Measurements from ENCODE around the gene CXXC5. TPM values are rescaled to one million over a fixed set of nuclear protein-coding genes. Genes with fewer than 3 reads are reported as not detected.
A peak's percentile ranks its signal among the peaks of the same experiment; 100 is the strongest.

CXXC5 gene
- total RNA-seq, 1 donor from 2014 or later, result 151 TPM

GRCh38 chr5:139708434-139708861, 60.3 kb downstream of the CXXC5 start:
- H3K9me3 Mint-ChIP-seq (ENCODE audit: unreplicated experiment), result peaks cover 4% of the 10 kb centered on the region
- TF ChIP-seq EZH2 (IDR thresholded peaks at IDR 0.05; ENCODE audit: insufficient read depth, low read length) (no peak), CTCF (IDR thresholded peaks at IDR 0.05; ENCODE audit: insufficient read depth, low read depth, low read length) (no peak)
- DNase-seq (ENCODE audit: low read depth) (no peak), FAIRE-seq (no peak)
- Histone ChIP-seq H3K27ac (ENCODE audit: low read depth, low read length) (peak overlapping the region; percentile 23), H3K9ac (ENCODE audit: low read length) (peak overlapping the region; percentile 2), H4K20me1 (ENCODE audit: insufficient read depth, low read length) (no peaks in the 10 kb centered on the region), H3K79me2 (ENCODE audit: insufficient read depth, low read length) (no peaks in the 10 kb centered on the region), H3K36me3 (ENCODE audit: insufficient read depth, low read length) (no peaks in the 10 kb centered on the region), H3K4me2 (ENCODE audit: low read length) (no peak overlapping the region), H3K4me3 (ENCODE audit: insufficient read depth, low read depth, low read length) (no peak overlapping the region), H3K4me1 (ENCODE audit: insufficient read depth, low read length) (peaks cover 27% of the 10 kb centered on the region), H2AFZ (ENCODE audit: low read depth, low read length) (no peak overlapping the region), H3K27me3 (ENCODE audit: insufficient read depth, low read length) (no peaks in the 10 kb centered on the region), H3K9me3 (ENCODE audit: insufficient read depth, low read depth, low read length) (no peaks in the 10 kb centered on the region)
- peak overlapping the region; percentile 73 for H3K4me3 Mint-ChIP-seq (ENCODE audit: unreplicated experiment)
- H3K36me3 Mint-ChIP-seq (ENCODE audit: low read depth, unreplicated experiment), result peaks cover 5% of the 10 kb centered on the region
- peak overlapping the region; percentile 95 for H3K27ac Mint-ChIP-seq (ENCODE audit: unreplicated experiment)
- H3K4me1 Mint-ChIP-seq (ENCODE audit: low read depth, unreplicated experiment), result peaks cover 39% of the 10 kb centered on the region
- H3K27me3 Mint-ChIP-seq (ENCODE audit: low read depth, unreplicated experiment), result no peaks in the 10 kb centered on the region

- peaks cover 6% of the 10 kb centered on the region for H3K36me3 Mint-ChIP-seq (ENCODE audit: low read depth, unreplicated experiment)
Measured at GRCh38 chr5:139708877-139709581, 60.9 kb downstream of the CXXC5 start.

More at GRCh38 chr5:139708877-139709581, 60.9 kb downstream of the CXXC5 start:
- Histone ChIP-seq H2AFZ (ENCODE audit: low read depth, low read length) (peak overlapping the region; percentile 23), H3K4me1 (ENCODE audit: insufficient read depth, low read length) (peaks cover 27% of the 10 kb centered on the region), H3K4me2 (ENCODE audit: low read length) (peak overlapping the region; percentile 89), H3K27ac (ENCODE audit: low read depth, low read length) (peak overlapping the region; percentile 71), H3K9ac (ENCODE audit: low read length) (peak overlapping the region; percentile 51), H3K36me3 (ENCODE audit: insufficient read depth, low read length) (no peaks in the 10 kb centered on the region), H3K4me3 (ENCODE audit: insufficient read depth, low read depth, low read length) (no peak overlapping the region), H3K27me3 (ENCODE audit: insufficient read depth, low read length) (no peaks in the 10 kb centered on the region), H3K79me2 (ENCODE audit: insufficient read depth, low read length) (no peaks in the 10 kb centered on the region), H4K20me1 (ENCODE audit: insufficient read depth, low read length) (no peaks in the 10 kb centered on the region), H3K9me3 (ENCODE audit: insufficient read depth, low read depth, low read length) (no peaks in the 10 kb centered on the region)
- Mint-ChIP-seq H3K9me3 (ENCODE audit: unreplicated experiment) (peaks cover 4% of the 10 kb centered on the region), H3K4me1 (ENCODE audit: low read depth, unreplicated experiment) (peaks cover 40% of the 10 kb centered on the region), H3K27ac (ENCODE audit: unreplicated experiment) (peak overlapping the region; percentile 95), H3K4me3 (ENCODE audit: unreplicated experiment) (peak overlapping the region; percentile 73), H3K27me3 (ENCODE audit: low read depth, unreplicated experiment) (no peaks in the 10 kb centered on the region)
- DNase-seq (ENCODE audit: low read depth), result peak; percentile 63
- FAIRE-seq, result no peak
- TF ChIP-seq CTCF (IDR thresholded peaks at IDR 0.05; ENCODE audit: insufficient read depth, low read depth, low read length), result no peak
- no peak for TF ChIP-seq EZH2 (IDR thresholded peaks at IDR 0.05; ENCODE audit: insufficient read depth, low read length)
